ENCODE measurements around the gene TINAG.

TINAG gene

GRCh38 chr6:54262971-54263370 is 45.3 kb upstream of the TINAG start:
- H3K4me3 ChIP-seq (ENCODE audit: insufficient read depth, low read length, poor library complexity, severe bottlenecking) = no peak overlapping the region
- H3K27me3 ChIP-seq (ENCODE audit: low read length) = no peaks in the 10 kb centered on the region
- no peaks in the 10 kb centered on the region for H3K9me2 ChIP-seq (replicated peaks; ENCODE audit: insufficient read depth, low read length)
- H3K36me3 ChIP-seq (ENCODE audit: low read length) = no peaks in the 10 kb centered on the region
- no peaks in the 10 kb centered on the region for H4K20me1 ChIP-seq (ENCODE audit: low read depth, low read length)
- no peaks in the 10 kb centered on the region for H3F3A ChIP-seq (ENCODE audit: insufficient read depth)
- H3K9ac ChIP-seq (ENCODE audit: low read length) = no peak overlapping the region
- H2AFZ ChIP-seq (ENCODE audit: low read depth, low read length, severe bottlenecking) = no peak overlapping the region
- no peak overlapping the region for H3K27ac ChIP-seq (ENCODE audit: low read depth, low read length)
- H3K9me3 ChIP-seq (ENCODE audit: insufficient read depth, low read length) = no peaks in the 10 kb centered on the region
- no peak overlapping the region for H3K4me2 ChIP-seq (ENCODE audit: low read depth, low read length, poor library complexity, severe bottlenecking)
- no peaks in the 10 kb centered on the region for H3K79me2 ChIP-seq (ENCODE audit: insufficient read depth, low read length)
- TF ChIP-seq CTCF (IDR thresholded peaks at IDR 0.05; ENCODE audit: insufficient read depth, low read length, poor library complexity, severe bottlenecking) (no peak), EZH2phosphoT487 (conservative IDR thresholded peaks at IDR 0.05; ENCODE audit: low read length) (no peak)

- Histone ChIP-seq H3K9me2 (replicated peaks; ENCODE audit: insufficient read depth, low read length) (no peaks in the 10 kb centered on the region), H4K20me1 (ENCODE audit: low read depth, low read length) (no peaks in the 10 kb centered on the region), H3K36me3 (ENCODE audit: low read length) (no peaks in the 10 kb centered on the region), H2AFZ (ENCODE audit: low read depth, low read length, severe bottlenecking) (no peak overlapping the region), H3K4me3 (ENCODE audit: insufficient read depth, low read length, poor library complexity, severe bottlenecking) (no peak overlapping the region), H3K27me3 (ENCODE audit: low read length) (no peaks in the 10 kb centered on the region), H3K79me2 (ENCODE audit: insufficient read depth, low read length) (no peaks in the 10 kb centered on the region), H3K9me3 (ENCODE audit: insufficient read depth, low read length) (no peaks in the 10 kb centered on the region), H3K9ac (ENCODE audit: low read length) (no peak overlapping the region), H3F3A (ENCODE audit: insufficient read depth) (no peaks in the 10 kb centered on the region), H3K4me2 (ENCODE audit: low read depth, low read length, poor library complexity, severe bottlenecking) (no peak overlapping the region), H3K27ac (ENCODE audit: low read depth, low read length) (no peak overlapping the region)
- TF ChIP-seq EZH2phosphoT487 (conservative IDR thresholded peaks at IDR 0.05; ENCODE audit: low read length) = no peak
- no peak for TF ChIP-seq CTCF (IDR thresholded peaks at IDR 0.05; ENCODE audit: insufficient read depth, low read length, poor library complexity, severe bottlenecking)
These were observed 43.5 kb upstream of the TINAG start for GRCh38 chr6:54264581-54265272.

- Histone ChIP-seq H3K9ac (ENCODE audit: low read length) (no peak overlapping the region), H3K4me3 (ENCODE audit: insufficient read depth, low read length, poor library complexity, severe bottlenecking) (no peak overlapping the region), H3K9me2 (replicated peaks; ENCODE audit: insufficient read depth, low read length) (no peaks in the 10 kb centered on the region), H4K20me1 (ENCODE audit: low read depth, low read length) (no peaks in the 10 kb centered on the region), H3K27ac (ENCODE audit: low read depth, low read length) (no peak overlapping the region), H3K4me2 (ENCODE audit: low read depth, low read length, poor library complexity, severe bottlenecking) (no peak overlapping the region), H3K36me3 (ENCODE audit: low read length) (no peaks in the 10 kb centered on the region), H3K79me2 (ENCODE audit: insufficient read depth, low read length) (no peaks in the 10 kb centered on the region), H3K27me3 (ENCODE audit: low read length) (0 out of 2 replicates have a peak, but pooled peaks cover 3% of the 10 kb centered on the region), H2AFZ (ENCODE audit: low read depth, low read length, severe bottlenecking) (no peak overlapping the region), H3F3A (ENCODE audit: insufficient read depth) (no peaks in the 10 kb centered on the region), H3K9me3 (ENCODE audit: insufficient read depth, low read length) (no peaks in the 10 kb centered on the region)
- TF ChIP-seq CTCF (IDR thresholded peaks at IDR 0.05; ENCODE audit: insufficient read depth, low read length, poor library complexity, severe bottlenecking) = no peak
- TF ChIP-seq EZH2phosphoT487 (conservative IDR thresholded peaks at IDR 0.05; ENCODE audit: low read length) = no peak
These were observed 41.8 kb upstream of the TINAG start for GRCh38 chr6:54266400-54266923.
